HEK293 (cell line): Measurements from ENCODE around the gene TEF.
A peak's percentile ranks its signal among the peaks of the same experiment; 100 is the strongest.

Source experiments
- CTCF ChIA-PET: fragments of 350-600 bp; formaldehyde crosslinking; extraction: SDS; loops from one replicate; lab custom pipeline; 2021; ENCODE audit warnings: antibody characterized with exemption; lab: Yijun Ruan, JAX
- POLR2A ChIA-PET: fragments of 300-600 bp; formaldehyde crosslinking; extraction: SDS; loops from one replicate; lab custom pipeline; 2020; ENCODE audit warnings: antibody characterized with exemption, inconsistent platforms; lab: Yijun Ruan, JAX
- H3K27ac ChIP-seq: fragments of 200-500 bp; sonication (Bioruptor generic); 2 replicates; pipeline ENCODE4 v1.5.1; 2014; ENCODE audit warnings: low read depth, low read length, control low read depth, inconsistent platforms; ENCODE audit errors: extremely low read depth
- H3K36me3 ChIP-seq, 2 experiments: fragments of 200-500 bp in 1 of 2; sonication (Bioruptor generic) in 1 of 2; 1 replicate in 1 of 2; 2 replicates in 1 of 2; pipeline ENCODE4 v1.5.1; 2014 to 2017; ENCODE audit warnings: inconsistent platforms in 2 of 2, low read length in 2 of 2; ENCODE audit not compliant: control insufficient read depth in 2 of 2, insufficient read depth in 1 of 2
- H3K4me1 ChIP-seq: fragments of 200-500 bp; sonication (Bioruptor generic); 2 replicates; pipeline ENCODE4 v1.5.1; 2014; ENCODE audit warnings: mild to moderate bottlenecking, low read length, inconsistent platforms; ENCODE audit not compliant: control insufficient read depth, insufficient read depth
- H3K4me3 ChIP-seq: 2 replicates; pipeline ENCODE4 v1.5.1; 2011; ENCODE audit warnings: low read depth, mild to moderate bottlenecking, control low read depth, low read length, moderate library complexity
- H3K9me3 ChIP-seq: fragments of 200-500 bp; sonication (Bioruptor generic); 2 replicates; pipeline ENCODE4 v1.5.1; 2014; ENCODE audit warnings: low read depth, low read length, inconsistent platforms; ENCODE audit not compliant: control insufficient read depth, insufficient read depth
- ATF2 ChIP-seq: fragments of 450-650 bp; formaldehyde crosslinking; IDR thresholded peaks from 2 replicates; pipeline ENCODE4 v1.5.1; 2016; ENCODE audit warnings: missing biosample characterization, missing genetic modification characterization, low read depth
- CTCF ChIP-seq: fragments of 450-650 bp; formaldehyde crosslinking; IDR thresholded peaks from 2 replicates; pipeline ENCODE4 v1.5.1; 2016; ENCODE audit warnings: missing biosample characterization, missing genetic modification characterization
- GLI4 ChIP-seq: fragments of 450-650 bp; formaldehyde crosslinking; IDR thresholded peaks from 2 replicates; pipeline ENCODE4 v1.5.1; 2016; ENCODE audit warnings: missing biosample characterization, missing genetic modification characterization
- KLF8 ChIP-seq: fragments of 450-650 bp; formaldehyde crosslinking; IDR thresholded peaks from 2 replicates; pipeline ENCODE4 v1.5.1; 2016; ENCODE audit warnings: missing biosample characterization, missing genetic modification characterization
- MEIS1 ChIP-seq: sonication (generic); formaldehyde crosslinking; IDR thresholded peaks from 2 replicates; pipeline ENCODE4 v1.8.1; 2022; ENCODE audit warnings: missing genetic modification reagents, mild to moderate bottlenecking, borderline replicate concordance
- REST ChIP-seq: fragments of 450-650 bp; formaldehyde crosslinking; IDR thresholded peaks from 2 replicates; pipeline ENCODE4 v1.5.1; 2016; ENCODE audit warnings: missing biosample characterization, missing genetic modification characterization
- ZFP3 ChIP-seq: fragments of 450-650 bp; formaldehyde crosslinking; IDR thresholded peaks from 2 replicates; pipeline ENCODE4 v1.5.1; 2016; ENCODE audit warnings: low read depth, missing biosample characterization, missing genetic modification characterization
- ZFP37 ChIP-seq: fragments of 450-650 bp; formaldehyde crosslinking; IDR thresholded peaks from 2 replicates; pipeline ENCODE4 v1.5.1; 2016; ENCODE audit warnings: missing biosample characterization, missing genetic modification characterization
- ZFP69B ChIP-seq: fragments of 450-650 bp; formaldehyde crosslinking; IDR thresholded peaks from 2 replicates; pipeline ENCODE4 v1.5.1; 2016; ENCODE audit warnings: missing biosample characterization, missing genetic modification characterization
- ZIC2 ChIP-seq: fragments of 450-650 bp; formaldehyde crosslinking; IDR thresholded peaks from 2 replicates; pipeline ENCODE4 v1.5.1; 2016; ENCODE audit warnings: missing biosample characterization, missing genetic modification characterization
- ZNF112 ChIP-seq: fragments of 450-650 bp; formaldehyde crosslinking; IDR thresholded peaks from 2 replicates; pipeline ENCODE4 v1.5.0; 2017; ENCODE audit warnings: missing biosample characterization, missing genetic modification characterization
- ZNF132 ChIP-seq: fragments of 450-650 bp; formaldehyde crosslinking; IDR thresholded peaks from 2 replicates; pipeline ENCODE4 v1.5.1; 2017; ENCODE audit warnings: missing biosample characterization, missing genetic modification characterization, borderline replicate concordance
- ZNF214 ChIP-seq: fragments of 450-650 bp; formaldehyde crosslinking; IDR thresholded peaks from 2 replicates; pipeline ENCODE4 v1.5.1; 2017; ENCODE audit warnings: missing biosample characterization, mild to moderate bottlenecking, missing genetic modification characterization, borderline replicate concordance
- ZNF341 ChIP-seq: fragments of 450-650 bp; formaldehyde crosslinking; IDR thresholded peaks from 2 replicates; pipeline ENCODE4; 2016; ENCODE audit warnings: low read depth, missing biosample characterization, missing genetic modification characterization
- ZNF366 ChIP-seq: fragments of 450-650 bp; formaldehyde crosslinking; conservative IDR thresholded peaks from 2 replicates; pipeline ENCODE4 v1.5.1; 2016; ENCODE audit warnings: missing biosample characterization, missing genetic modification characterization
- ZNF37A ChIP-seq: fragments of 450-650 bp; IDR thresholded peaks from 2 replicates; pipeline ENCODE4 v1.5.1; 2018; ENCODE audit warnings: missing biosample characterization, missing genetic modification characterization
- ZNF394 ChIP-seq: fragments of 450-650 bp; formaldehyde crosslinking; IDR thresholded peaks from 2 replicates; pipeline ENCODE4 v1.5.1; 2016; ENCODE audit warnings: missing biosample characterization, missing genetic modification characterization, mild to moderate bottlenecking, moderate library complexity, borderline replicate concordance
- ZNF488 ChIP-seq: fragments of 450-650 bp; formaldehyde crosslinking; IDR thresholded peaks from 2 replicates; pipeline ENCODE4 v1.5.1; 2016; ENCODE audit warnings: missing biosample characterization, missing genetic modification characterization
- ZNF513 ChIP-seq: fragments of 450-650 bp; IDR thresholded peaks from 2 replicates; pipeline ENCODE4 v1.5.1; 2018; ENCODE audit warnings: missing biosample characterization, missing genetic modification characterization
- ZNF544 ChIP-seq: fragments of 450-650 bp; formaldehyde crosslinking; IDR thresholded peaks from 2 replicates; pipeline ENCODE4 v1.5.0; 2017; ENCODE audit warnings: missing biosample characterization, missing genetic modification characterization
- ZNF548 ChIP-seq: fragments of 450-650 bp; formaldehyde crosslinking; IDR thresholded peaks from 2 replicates; pipeline ENCODE4 v1.5.1; 2016; ENCODE audit warnings: missing biosample characterization, missing genetic modification characterization
- ZNF549 ChIP-seq: fragments of 450-650 bp; IDR thresholded peaks from 2 replicates; pipeline ENCODE4 v1.5.1; 2018; ENCODE audit warnings: missing biosample characterization, missing genetic modification characterization, mild to moderate bottlenecking, inconsistent platforms, moderate library complexity
- ZNF555 ChIP-seq: fragments of 450-650 bp; formaldehyde crosslinking; conservative IDR thresholded peaks from 2 replicates; pipeline ENCODE4 v1.5.1; 2017; ENCODE audit warnings: missing biosample characterization, mild to moderate bottlenecking, missing genetic modification characterization, inconsistent platforms
- ZNF610 ChIP-seq: fragments of 450-650 bp; formaldehyde crosslinking; IDR thresholded peaks from 2 replicates; pipeline ENCODE4 v1.5.1; 2016; ENCODE audit warnings: missing biosample characterization, missing genetic modification characterization, borderline replicate concordance
- ZNF670 ChIP-seq: fragments of 450-650 bp; formaldehyde crosslinking; IDR thresholded peaks from 2 replicates; pipeline ENCODE4 v1.5.1; 2016; ENCODE audit warnings: missing biosample characterization, missing genetic modification characterization, low read depth
- ZNF777 ChIP-seq: fragments of 450-650 bp; formaldehyde crosslinking; IDR thresholded peaks from 2 replicates; pipeline ENCODE4 v1.5.1; 2017; ENCODE audit warnings: missing biosample characterization, missing genetic modification characterization, borderline replicate concordance
- ZNF837 ChIP-seq: fragments of 450-650 bp; formaldehyde crosslinking; IDR thresholded peaks from 2 replicates; pipeline ENCODE4 v1.5.1; 2016; ENCODE audit warnings: missing biosample characterization, missing genetic modification characterization
- ZSCAN16 ChIP-seq: fragments of 450-650 bp; formaldehyde crosslinking; IDR thresholded peaks from 2 replicates; pipeline ENCODE4 v1.5.1; 2016; ENCODE audit warnings: missing biosample characterization, missing genetic modification characterization

Gene TEF

GRCh38 chr22:41446639-41447434 lies 65.1 kb downstream of the TEF start, which contains the start of gene TOB2:
TOB2 (minus strand) TSS chr22:41446801; CDS start chr22:41437345, 9,456 bp downstream.
- ChIA-PET POLR2A (interaction anchor here (0.6 to 8.3 kb wide), 42 partner anchors 9 to 249 kb away, joined by 3 to 214 read pairs (median 5); partner anchors contain the start of genes ACO2, CSDC2, DESI1 and PHF5A), CTCF (interaction anchor here (0.6 to 5.3 kb wide), 6 partner anchors 21 to 209 kb away, joined by 3 to 33 read pairs (median 4); no protein-coding TSS in a partner anchor)
- TF ChIP-seq ZNF555 (tag by site-specific recombination) (no peak), CTCF (tag by site-specific recombination) (no peak; the same call in 1 of the 2 replicates), ZFP37 (tag by site-specific recombination) (peak; percentile 95), ZNF341 (tag by site-specific recombination) (peak; percentile 97), ZSCAN16 (tag by site-specific recombination) (peak; percentile 80), ZNF132 (tag by site-specific recombination) (no peak), ZFP3 (no peak), ZFP69B (tag by site-specific recombination) (peak; percentile 94), ZNF610 (tag by site-specific recombination) (peak; percentile 94), ZNF837 (tag by site-specific recombination) (peak; percentile 100), ZNF394 (tag by site-specific recombination) (peak; percentile 87; the same call in 1 of the 2 replicates), ZNF544 (tag by site-specific recombination) (no peak), REST (tag by site-specific recombination) (no peak; the same call in 1 of the 2 replicates), ZNF549 (tag by site-specific recombination) (no peak), ZNF548 (0 out of 2 replicates have a peak, but pooled peaks have one; percentile 18), GLI4 (peak; percentile 70; the same call in 1 of the 2 replicates), ZNF670 (tag by site-specific recombination) (no peak), ZNF777 (tag by site-specific recombination) (no peak), ZNF488 (tag by site-specific recombination) (no peak), ZIC2 (peak; percentile 99), ZNF112 (tag by site-specific recombination) (no peak), ZNF513 (tag by site-specific recombination) (peak; percentile 46), KLF8 (tag by site-specific recombination) (peak; percentile 100), ZNF37A (tag by site-specific recombination) (no peak), MEIS1 (CRISPR knock-in tag) (0 out of 2 replicates have a peak, but pooled peaks have one; percentile 18), ZNF214 (tag by site-specific recombination) (no peak), ATF2 (tag by site-specific recombination) (peak; percentile 60), ZNF366 (tag by site-specific recombination) (peak; percentile 96)

More at GRCh38 chr22:41446639-41447434, 65.1 kb downstream of the TEF start, which contains the start of gene TOB2:
- Histone ChIP-seq H3K4me1 (no peaks in the 10 kb centered on the region), H3K9me3 (no peaks in the 10 kb centered on the region), H3K27ac (peak within 1 kb of the TSS; percentile 100), H3K4me3 (peak within 1 kb of the TSS; percentile 90), H3K36me3 (peaks cover 2 to 30% of the 10 kb centered on the region in 2 experiments)
